ENCODE results near the gene RAB23.
A peak's percentile ranks its signal among the peaks of the same experiment; 100 is the strongest.

Gene RAB23

GRCh38 chr6:57177545-57178265 is 44.4 kb downstream of the RAB23 start:
- DNase-seq, result no peak

DNA sequence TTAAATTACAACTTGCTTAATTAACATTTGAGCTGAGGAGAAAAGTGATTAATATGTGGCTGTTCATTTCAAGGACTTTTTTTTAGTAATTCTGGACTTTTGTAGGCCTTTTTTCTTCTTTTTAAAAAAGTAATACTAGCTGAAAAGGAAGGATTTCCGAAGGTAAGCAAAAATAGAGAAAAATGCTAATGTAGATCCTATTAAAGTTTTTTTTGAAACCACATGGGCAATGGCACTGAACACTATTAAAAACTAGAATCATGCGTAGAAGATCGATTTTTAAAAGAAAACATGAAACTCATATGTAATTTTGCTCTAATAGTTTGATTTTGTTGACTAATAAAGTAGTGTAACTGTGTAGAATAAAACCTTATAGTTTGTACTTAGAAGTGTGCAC is 47.6 kb downstream of the RAB23 start:
- no peak for DNase-seq

DNA sequence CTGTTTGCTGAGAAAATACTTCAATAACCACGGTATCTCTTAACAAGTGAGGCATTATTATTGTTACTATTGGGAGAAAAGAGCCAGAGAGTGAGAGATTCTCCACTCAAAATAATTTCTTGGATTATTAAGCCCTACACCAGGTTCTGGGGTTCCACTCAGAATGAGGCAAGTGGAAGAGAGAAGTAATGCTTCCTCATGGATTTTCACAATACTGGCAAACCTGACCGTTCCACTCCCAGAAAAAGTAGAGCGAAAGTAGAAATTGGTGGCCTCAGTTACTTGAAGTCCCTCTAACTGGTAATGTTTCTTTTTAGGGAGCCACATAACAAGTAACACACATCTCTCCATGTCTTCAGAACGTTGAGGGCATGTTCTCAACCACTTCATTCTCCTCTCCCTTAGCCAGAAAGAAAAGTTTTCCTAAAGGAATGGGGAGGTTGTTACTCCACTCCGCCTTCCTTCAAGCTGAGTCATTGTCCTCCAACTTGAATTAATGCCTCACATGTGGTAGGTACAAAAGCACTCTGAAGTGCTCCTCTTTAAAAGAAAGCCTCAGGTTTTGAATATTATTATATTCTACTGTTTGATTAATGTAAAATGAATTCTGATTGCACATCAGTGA is 48.1 kb downstream of the RAB23 start:
- no peak for DNase-seq

DNA sequence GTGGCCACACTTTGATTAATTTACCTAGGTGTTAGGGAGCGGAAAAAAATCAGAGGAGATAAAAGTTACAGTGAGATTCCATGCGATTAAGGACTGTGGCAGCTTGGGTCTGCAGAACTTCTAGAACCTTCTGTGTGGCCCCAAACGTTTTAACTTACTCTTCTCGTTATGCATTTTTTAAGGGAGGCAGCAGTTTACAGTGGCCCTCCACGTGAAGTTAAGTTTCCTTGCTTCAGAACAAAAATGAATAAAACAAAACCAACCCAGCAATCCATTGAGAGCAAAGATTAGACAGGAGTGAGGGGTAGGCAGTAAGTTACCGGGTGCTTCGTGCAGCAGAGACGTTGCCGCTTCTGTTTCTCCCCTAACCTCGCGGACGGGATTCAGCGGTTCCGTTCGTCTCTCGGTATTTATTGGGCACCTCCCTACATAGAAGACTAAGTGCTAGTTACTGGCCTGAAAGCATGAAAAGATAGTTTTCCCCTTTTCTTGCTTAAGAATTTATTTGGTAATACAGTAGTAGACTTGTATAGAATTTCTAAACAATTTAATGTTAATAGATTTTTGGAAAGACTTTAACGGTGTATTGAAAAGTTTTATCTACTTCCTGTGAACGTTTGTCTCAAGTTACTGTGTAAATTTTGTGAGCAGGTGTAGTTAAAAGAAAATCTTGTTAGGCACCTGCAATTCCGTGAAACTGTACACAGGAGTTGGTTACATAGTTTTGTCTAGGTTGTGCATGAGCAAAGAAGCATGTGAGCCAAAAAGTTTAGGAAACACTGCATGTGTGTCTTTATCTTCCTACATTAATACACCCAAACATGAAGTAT is 48.8 kb downstream of the RAB23 start:
- peak; percentile 13 for DNase-seq

DNA sequence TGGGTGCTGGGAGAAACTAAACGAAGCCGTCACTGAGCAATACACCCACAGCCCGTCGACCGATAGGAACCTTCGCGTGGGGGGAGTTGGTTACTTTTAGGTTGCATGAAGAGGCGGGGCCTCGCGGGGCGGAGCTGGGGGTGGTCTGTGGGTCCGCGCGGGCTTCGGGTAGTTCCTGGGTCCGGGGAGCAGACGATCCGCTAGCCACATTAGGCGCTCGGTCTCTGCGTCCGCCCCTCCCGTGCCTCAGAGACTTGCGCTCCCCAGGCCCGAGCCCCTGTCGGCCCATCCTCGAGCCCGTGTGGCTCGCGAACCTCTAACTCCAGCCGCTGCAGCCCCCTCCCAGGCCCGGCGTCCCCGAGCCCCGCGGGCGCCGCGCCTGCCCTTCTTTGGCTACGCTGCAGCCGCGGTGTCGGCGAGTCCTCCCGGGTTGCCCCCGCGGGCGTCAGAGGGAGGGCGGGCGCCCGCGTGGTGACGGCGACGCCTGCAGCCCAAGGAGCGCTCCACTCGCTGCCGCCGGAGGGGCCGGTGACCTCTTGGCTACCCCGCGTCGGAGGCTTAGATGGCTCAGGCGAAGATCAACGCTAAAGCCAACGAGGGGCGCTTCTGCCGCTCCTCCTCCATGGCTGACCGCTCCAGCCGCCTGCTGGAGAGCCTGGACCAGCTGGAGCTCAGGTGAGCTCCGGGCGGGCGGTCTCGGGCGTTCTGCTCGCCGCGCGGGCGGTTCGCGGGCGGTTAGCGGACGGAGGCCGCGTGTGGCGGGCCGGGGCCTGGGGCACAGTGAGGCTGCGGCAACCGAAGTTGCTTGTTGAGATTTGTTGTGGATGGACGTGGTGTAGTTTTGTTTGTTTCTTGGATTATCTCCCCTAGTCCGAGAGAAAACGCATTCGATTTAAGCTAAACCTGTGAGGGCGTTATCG is 49.7 kb downstream of the RAB23 start, which contains the start of gene BAG2:
Gene BAG2 (plus strand): TSS at position 191 of the 920 bp plus-strand sequence. CDS start 372 bp downstream, at position 563.
- DNase-seq, result peak; percentile 74

GRCh38 chr6:57165080-57165479 is 57.0 kb downstream of the RAB23 start:
- no peak for DNase-seq

GRCh38 chr6:57163956-57164355 is 58.2 kb downstream of the RAB23 start:
- DNase-seq, result no peak

GRCh38 chr6:57162516-57162915 is 59.6 kb downstream of the RAB23 start:
- DNase-seq, result no peak

GRCh38 chr6:57162028-57162427 is 60.1 kb downstream of the RAB23 start:
- no peak for DNase-seq

GRCh38 chr6:57159127-57159526 is 63.0 kb downstream of the RAB23 start:
- DNase-seq, result no peak

DNA sequence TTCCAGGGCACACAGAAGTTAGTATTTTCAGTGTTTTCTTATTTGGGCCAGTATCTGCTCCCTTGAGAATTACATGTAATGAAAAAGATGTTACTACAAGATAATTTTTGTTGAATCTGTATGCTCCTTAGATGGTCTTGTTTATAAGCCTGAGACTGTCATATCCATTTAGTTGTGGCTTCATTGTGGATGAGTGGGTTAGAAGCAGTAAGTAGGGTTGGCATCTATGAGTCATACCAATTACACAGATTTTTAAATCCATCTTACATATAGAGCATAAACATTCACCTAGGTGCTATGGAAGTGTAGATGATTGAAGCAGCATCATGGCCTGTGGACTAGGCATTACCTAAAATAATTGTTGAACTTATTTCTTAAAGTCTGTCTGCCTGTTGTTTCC is 63.4 kb downstream of the RAB23 start:
- no peak for DNase-seq

- no peak for DNase-seq
These were observed 73.9 kb downstream of the RAB23 start for GRCh38 chr6:57147955-57148858.

DNA sequence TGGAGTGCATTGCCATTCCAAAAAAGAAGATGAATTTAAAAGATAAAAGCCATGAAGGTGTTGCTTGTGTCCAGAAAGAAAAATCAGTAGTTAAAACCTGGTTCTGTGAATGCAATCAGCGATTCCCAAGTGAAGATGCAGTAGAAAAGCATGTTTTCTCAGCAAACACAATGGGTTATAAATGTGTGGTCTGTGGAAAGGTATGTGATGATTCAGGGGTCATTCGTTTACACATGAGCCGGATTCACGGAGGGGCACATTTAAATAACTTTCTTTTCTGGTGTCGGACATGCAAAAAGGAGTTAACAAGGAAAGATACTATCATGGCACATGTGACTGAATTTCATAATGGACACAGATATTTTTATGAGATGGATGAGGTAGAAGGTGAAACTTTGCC is 74.7 kb downstream of the RAB23 start:
- no peak for DNase-seq

DNA sequence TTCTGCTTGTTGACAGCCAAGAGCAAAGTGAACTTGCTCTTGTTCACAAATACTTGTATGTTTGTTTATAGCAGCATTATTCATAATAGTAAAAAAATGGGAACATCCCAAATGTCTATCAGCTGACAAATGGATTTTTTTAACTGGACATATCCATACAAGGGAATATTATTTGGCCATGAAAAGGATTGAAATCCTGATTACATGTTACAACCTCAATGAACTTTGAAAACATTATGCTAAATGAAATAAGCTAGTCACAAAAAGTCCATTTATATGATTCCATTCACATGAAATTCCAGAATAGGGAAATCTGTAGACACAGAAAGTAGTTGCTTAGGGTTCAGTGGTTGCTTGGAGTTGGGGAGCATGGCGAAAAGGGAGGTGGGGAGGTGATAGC is 78.4 kb downstream of the RAB23 start:
- DNase-seq, result no peak

GRCh38 chr6:57142178-57142525 is 80.0 kb downstream of the RAB23 start:
- no peak for DNase-seq

GRCh38 chr6:57141451-57142177 is 80.5 kb downstream of the RAB23 start:
- no peak for DNase-seq

GRCh38 chr6:57138026-57138425 is 84.1 kb downstream of the RAB23 start:
- DNase-seq, result no peak

- DNase-seq, result no peak
These were observed 84.8 kb downstream of the RAB23 start for GRCh38 chr6:57137350-57137749.

Measured in NCI-H526 treated with DMSO at 0.1 percent for 48 hours (cell line).